Hepatic stellate cell (primary cell): ENCODE data around the gene OR8D4.
"Not testable (repeated sequence)": the region's sequence is repeated elsewhere in the genome, so short reads cannot be mapped to it uniquely, and the experiment has no call there.

ENCODE experiments used
- DNase-seq: peaks from one replicate; pipeline ENCODE4 v3.0.0; 2011; ENCODE audit warnings: low spot score

Gene OR8D4

DNA sequence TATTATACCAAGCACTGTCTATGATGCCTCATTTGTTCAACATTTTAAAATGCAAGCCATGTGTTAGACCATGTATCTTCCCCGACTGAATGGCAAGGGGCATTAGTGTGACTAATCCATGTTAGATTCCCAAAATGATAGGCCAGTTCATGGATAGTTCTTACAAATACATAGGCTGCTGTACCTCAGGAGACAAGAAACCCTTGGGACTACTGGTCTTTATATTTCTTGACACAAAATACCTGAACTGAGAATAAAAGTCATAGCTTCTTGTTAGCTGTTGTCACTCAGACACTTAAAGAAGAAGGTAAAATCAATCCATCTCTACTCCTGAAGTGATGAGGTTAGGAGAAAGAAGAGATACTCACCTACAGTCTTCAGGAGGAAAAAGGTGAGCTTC lies at the start of gene OR8D4:
TSS of gene OR8D4 (plus strand) at position 301 of the 400 bp plus-strand sequence. CDS start 4,265 bp downstream, outside the sequence.
- no peak for DNase-seq

GRCh38 chr11:123852321-123852720 lies 49.6 kb upstream of the OR8D4 start:
- no peak for DNase-seq

DNA sequence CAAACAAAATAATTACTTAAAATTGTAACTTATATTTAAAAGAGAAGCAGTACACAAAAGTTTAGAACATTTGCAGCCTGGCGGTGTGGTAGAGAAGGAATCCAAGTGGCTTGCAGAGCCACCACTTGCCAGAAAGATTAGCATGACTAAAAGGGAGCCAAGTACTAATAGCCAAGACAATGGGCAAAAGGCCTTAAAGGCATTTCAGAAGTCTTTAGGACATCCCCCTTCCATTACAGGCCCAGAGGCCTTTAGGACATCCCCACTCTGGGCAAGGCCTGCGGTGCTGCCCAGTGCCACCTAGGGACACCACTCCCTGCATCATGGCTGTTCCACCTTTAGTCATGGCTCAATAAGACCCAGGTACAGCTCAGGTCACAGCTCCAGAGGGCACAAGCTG lies 48.9 kb upstream of the OR8D4 start:
- DNase-seq = no peak

DNA sequence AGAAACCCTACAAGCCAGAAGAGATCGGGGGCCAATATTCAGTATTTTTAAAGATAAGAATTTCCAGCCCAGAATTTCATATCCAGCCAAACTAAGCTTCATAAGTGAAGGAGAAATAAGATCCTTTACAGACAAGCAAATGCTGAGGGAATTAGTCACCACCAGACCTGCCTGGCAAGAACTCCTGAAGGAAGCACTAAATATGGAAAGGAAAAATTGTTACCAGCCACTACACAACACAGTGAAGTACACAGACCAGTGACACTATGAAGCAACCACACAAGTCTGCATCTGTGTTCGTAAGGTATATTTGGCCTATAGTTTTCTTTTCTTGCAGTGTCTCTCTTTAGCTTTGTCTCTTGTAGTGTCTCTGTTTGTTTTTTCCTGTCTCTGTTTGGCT lies 45.5 kb upstream of the OR8D4 start:
- DNase-seq = no peak

DNA sequence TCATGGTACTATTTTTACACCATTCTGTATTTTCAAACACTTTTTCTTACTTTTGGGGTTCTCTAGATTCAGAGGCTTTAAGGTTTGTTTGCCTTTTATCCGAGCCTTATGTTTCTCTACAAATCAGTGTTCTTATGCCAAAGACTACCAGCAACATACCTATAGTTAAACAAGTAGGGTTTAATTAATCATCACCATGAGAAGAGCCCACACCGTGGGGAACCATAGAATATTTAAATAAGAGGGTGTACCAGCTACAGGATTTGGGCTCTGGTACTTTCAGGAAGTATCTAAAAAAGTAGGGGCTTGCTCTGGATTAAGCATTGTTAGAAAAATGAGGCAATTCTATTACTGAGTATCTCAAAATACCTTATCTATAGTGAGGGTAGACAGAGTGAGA lies 42.2 kb upstream of the OR8D4 start:
- DNase-seq = no peak

GRCh38 chr11:123865293-123865692 lies 36.7 kb upstream of the OR8D4 start:
- not testable (repeated sequence) for DNase-seq

GRCh38 chr11:123867795-123868194 lies 34.2 kb upstream of the OR8D4 start:
- not testable (repeated sequence) for DNase-seq

- no peak for DNase-seq
Observed at GRCh38 chr11:123880912-123881311, 21.1 kb upstream of the OR8D4 start.

- no peak for DNase-seq
Observed at GRCh38 chr11:123885570-123885969, 16.4 kb upstream of the OR8D4 start, which contains the start of gene TMEM225. TSS of gene TMEM225 (minus strand) at chr11:123885670. CDS start at chr11:123885425, 245 bp downstream.

GRCh38 chr11:123892031-123892430 lies 9.9 kb upstream of the OR8D4 start:
- no peak for DNase-seq

GRCh38 chr11:123899792-123900191 lies 2.2 kb upstream of the OR8D4 start:
- DNase-seq = no peak

DNA sequence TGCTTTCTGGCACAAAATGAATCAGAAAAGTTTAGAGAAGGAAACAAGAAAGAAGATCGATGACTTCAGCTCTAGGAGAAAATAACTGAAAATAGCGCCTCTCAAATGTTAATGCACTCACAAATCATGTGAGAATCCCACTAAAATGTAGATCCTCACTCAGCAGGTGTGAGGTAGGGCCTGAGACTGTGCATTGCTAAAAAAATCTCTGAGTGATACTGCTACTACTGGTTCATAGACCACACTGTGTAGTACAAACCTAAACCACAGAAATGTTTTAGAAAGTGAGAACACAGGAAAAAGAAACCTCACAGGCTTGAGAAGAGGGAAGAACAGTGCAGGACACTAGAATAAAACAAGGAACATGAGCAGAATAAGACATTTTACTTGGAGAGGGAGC lies 2.0 kb downstream of the OR8D4 start:
- DNase-seq = no peak

GRCh38 chr11:123904932-123905331 lies 3.0 kb downstream of the OR8D4 start:
- no peak for DNase-seq

DNA sequence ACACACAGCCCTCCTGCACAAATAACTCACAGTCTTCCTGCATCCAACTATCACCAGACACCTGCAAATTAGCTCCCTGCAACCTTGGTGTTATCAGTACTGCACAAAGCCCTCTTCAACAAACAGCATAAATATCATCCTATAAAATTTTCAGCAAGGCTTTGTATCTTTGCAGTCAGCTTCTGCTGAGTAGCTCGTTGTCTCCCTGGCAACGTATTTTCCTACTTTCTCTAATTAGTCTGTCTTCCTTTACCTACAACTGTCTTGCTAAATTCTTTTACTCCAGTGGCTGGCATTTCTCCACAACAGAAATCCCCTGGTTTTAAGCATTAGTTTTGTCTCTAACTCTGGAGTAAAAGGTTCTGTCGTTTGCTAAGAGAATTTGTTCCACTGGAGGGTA lies 3.9 kb downstream of the OR8D4 start:
- DNase-seq = no peak

DNA sequence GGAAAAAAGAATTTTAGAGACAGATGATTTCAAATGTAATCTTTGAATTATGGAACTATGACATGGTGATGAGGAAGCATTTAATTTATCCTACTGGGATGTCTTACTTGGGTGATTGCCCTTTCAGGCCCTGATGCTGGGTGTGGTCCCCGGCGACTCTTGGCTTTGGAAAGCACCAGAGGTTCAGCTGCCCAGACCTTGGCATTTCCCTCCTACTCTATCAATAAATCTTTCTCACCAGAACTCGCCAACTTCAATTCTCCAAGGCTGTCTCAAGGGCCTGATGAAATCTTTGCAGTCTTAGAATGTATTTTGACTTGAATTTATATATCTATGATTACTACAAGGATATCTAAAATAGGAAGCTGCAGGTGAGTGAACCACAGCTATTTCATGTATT lies 19.0 kb downstream of the OR8D4 start:
- DNase-seq = no peak

DNA sequence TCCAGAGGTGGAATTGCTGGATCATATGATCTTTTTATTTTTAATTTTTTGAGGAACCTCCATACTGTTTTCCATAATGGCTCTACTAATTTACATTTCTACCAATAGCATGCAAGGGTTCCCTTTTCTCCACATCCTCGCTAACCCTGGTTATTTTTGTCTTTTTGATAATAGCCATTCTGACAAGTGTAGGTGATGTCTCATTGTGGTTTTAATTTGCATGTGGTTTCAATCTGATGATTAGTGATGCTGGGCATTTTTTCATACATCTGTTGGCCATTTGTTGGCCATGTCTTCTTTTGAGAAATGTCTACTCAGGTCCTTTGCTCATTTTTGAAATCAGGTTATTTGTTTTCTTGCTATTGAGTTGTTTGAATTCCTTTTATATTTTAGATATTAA lies 22.1 kb downstream of the OR8D4 start:
- no peak for DNase-seq

GRCh38 chr11:123939317-123939716 lies 37.4 kb downstream of the OR8D4 start, which contains the start of gene OR4D5:
TSS of gene OR4D5 (plus strand) at chr11:123939617. CDS start at chr11:123939617, 0 bp downstream.
- no peak for DNase-seq

- no peak for DNase-seq
Observed at GRCh38 chr11:123942413-123942812, 40.4 kb downstream of the OR8D4 start.

DNA sequence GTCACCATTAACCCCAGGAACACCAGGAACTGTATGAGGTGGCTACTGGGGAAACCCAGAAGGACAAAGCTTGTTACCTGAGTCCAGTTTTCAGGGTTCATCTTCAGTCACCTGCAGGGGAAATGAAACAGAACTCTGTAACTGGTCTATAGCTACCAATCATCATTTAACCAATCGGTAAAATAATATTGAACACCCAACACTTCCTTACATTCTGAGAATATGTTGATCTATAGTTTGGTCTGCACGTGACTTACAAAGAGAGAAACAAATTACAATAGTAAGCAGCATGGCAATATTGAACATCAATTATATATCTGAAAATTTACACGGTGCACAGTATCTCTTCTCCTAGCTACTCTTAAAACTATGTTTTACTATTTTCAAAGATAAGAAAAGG lies 41.8 kb downstream of the OR8D4 start, which contains the start of gene OR6T1:
TSS of gene OR6T1 (minus strand) at position 101 of the 400 bp plus-strand sequence. CDS start at position 101, 0 bp downstream.
- no peak for DNase-seq

DNA sequence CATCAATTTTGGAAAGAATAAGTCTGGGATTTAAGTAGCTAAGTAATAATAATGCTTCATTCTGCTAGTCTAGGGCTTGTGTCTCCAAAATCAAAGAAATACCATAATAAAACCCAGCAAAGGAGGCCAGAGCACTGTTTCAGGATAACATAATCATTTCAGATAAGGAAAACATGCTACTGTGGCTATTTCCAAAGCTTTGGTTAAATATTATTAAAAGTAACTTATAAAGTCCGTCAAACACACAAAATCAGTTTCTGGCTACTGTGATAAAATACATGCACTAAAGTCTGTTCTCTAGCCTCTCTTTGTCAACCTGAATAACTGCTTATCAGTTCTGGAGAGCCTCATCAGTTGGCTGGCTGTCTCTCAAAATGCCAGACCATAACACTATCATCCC lies 43.2 kb downstream of the OR8D4 start:
- no peak for DNase-seq

DNA sequence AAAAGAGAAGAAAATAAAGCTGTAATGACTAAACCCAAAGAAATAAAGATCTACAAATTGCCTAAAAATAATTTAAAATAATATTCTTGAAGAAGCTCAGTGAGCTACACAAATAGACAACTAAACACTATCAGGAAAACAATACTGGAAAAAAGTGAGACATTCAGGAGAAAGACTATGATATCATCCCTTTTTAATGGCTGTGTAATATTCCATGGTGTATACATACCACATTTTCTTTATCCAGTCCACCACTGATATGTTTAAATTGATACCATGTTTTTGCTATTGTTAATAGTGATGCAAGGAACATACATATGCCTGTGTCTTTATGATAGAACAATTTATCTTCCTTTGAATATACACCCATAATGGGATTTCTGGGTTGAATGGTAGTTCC lies 54.8 kb downstream of the OR8D4 start:
- DNase-seq = no peak
